ENCODE measurements around the gene FAM174C.
"Not testable (repeated sequence)": the region's sequence is repeated elsewhere in the genome, so short reads cannot be mapped to it uniquely, and the experiment has no call there.

DNA sequence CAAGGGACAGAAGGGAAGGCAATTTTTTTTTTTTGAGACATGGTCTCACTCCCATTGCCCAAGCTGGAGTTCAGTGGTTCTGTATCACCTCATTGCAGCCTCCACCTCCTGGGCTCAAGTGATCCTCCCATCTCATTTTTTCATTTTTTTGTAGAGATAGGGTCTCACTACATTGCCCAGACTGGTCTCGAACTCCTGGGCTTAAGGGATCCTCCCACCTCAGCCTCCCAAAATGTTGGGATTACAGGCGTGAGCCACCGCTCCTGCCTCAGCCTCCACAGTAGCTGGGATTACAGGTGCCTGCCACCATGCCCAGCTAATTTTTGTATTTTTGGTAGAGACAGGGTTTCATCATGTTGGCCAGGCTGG lies 44.9 kb downstream of the FAM174C start:
- TF ChIP-seq CTCF, POLR2A, POLR2AphosphoS5 (IDR thresholded peaks at IDR 0.05): not testable (repeated sequence)

Measured in suprapubic skin (tissue), 4 donors.